ENCODE results near the gene PPP2R3C. TPM values are rescaled to one million over a fixed set of nuclear protein-coding genes. Genes with fewer than 3 reads are reported as not detected.
"Not testable (repeated sequence)": the region's sequence is repeated elsewhere in the genome, so short reads cannot be mapped to it uniquely, and the experiment has no call there.

PPP2R3C gene
- total RNA-seq, 1 donor from 2014 or later = 48.1 TPM

DNA sequence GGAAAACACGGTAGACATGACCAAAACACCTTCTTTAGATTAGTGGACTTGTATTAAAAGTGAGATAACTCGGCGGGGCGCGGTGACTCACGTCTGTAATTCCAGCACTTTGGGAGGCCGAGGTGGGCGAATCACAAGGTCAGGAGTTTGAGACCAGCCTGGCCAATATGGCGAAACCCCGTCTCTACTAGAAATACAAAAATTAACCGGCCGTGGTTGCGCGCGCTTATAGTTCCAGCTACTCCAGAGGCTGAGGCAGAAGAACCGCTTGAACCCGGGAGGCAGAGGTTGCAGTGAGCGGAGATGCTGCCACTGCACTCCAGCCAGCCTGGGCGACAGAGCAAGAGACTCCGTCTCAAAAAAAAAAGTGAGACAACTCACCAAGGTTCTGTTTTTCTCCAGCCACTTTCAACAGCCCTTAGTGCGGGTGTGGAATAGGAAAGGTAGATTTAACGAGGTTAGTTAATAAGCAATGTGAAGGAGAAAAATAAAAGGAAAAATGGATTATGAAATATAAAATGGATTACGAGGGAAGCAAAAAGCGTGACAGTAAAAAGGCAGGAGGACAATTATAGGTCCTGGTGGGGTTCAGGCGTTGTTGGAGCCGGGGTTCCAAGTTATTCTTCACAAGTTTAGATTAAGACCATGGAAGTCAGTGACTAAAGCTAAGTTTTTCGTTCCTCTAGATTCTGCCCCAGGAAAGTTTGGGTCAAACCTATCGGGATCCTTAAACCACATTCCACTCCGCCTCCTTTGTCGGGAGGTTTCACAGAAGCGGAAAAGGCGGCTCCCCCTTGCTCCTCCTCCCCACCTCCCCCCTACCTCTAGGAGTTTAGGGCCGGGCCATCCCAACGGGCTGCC lies 534 bp downstream of the PPP2R3C start:
- Mint-ChIP-seq H3K4me1 (ENCODE audit: low read depth) (peaks cover 43% of the 10 kb centered on the region), H3K27ac (peak overlapping the region; percentile 100), H3K36me3 (ENCODE audit: low read depth) (peaks cover 31% of the 10 kb centered on the region), H3K27me3 (ENCODE audit: low read depth) (no peaks in the 10 kb centered on the region), H3K4me3 (ENCODE audit: low read depth) (peak overlapping the region; percentile 96), H3K9me3 (no peaks in the 10 kb centered on the region)
- intact Hi-C loops (cut with micrococcal nuclease) = loop anchor here (5.0 to 10.0 kb wide), 3 partner anchors 249 to 686 kb away; partner anchors contain the start of genes RALGAPA1 and SNX6
- no peak for DNase-seq (ENCODE audit: low spot score)

DNA sequence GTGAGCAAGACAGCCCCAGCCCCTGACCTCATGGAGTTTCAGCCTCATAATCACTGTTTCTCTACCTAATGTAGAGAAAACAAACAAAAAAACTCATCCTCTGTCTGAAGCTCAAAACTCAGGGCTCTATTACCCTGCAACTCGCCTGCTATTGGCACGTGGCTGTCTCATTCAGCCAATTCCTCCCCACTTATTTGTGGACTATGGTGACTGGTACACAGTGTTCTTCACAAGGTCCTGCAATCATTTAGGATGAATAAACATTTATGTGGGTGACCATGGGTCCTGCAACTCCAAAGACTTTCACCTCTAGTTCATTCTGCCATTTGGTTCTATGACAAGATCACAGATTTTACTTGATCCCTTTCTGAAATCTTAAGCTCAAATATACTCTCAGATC lies 4.7 kb downstream of the PPP2R3C start:
- H3K27ac Mint-ChIP-seq = no peak overlapping the region
- DNase-seq (ENCODE audit: low spot score) = no peak
- no peak overlapping the region for H3K4me3 Mint-ChIP-seq (ENCODE audit: low read depth)
- peaks cover 20% of the 10 kb centered on the region for H3K4me1 Mint-ChIP-seq (ENCODE audit: low read depth)
- no peaks in the 10 kb centered on the region for H3K9me3 Mint-ChIP-seq
- no peaks in the 10 kb centered on the region for H3K27me3 Mint-ChIP-seq (ENCODE audit: low read depth)
- intact Hi-C loops (cut with micrococcal nuclease) = no loop called here
- peaks cover 51% of the 10 kb centered on the region for H3K36me3 Mint-ChIP-seq (ENCODE audit: low read depth)

DNA sequence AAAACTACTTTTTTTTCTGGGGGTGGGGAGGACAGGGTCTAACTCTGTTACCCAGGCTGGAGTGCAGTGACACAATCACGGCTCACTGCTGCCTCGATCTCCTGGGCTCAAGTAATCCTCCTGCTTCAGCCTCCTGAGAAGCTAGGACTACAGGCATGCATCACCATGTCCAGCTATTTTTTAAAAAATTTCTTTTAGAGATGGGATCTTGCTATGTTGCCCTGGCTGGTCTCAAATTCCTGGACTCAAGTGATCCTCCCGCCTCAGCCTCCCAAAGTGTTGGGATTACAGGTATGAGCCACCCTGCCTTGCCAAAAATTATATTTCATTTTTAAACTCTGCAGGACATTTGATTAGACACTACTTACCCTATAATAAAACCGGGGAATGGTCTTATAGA lies 5.5 kb downstream of the PPP2R3C start:
- H3K27me3 Mint-ChIP-seq (ENCODE audit: low read depth) = no peaks in the 10 kb centered on the region
- DNase-seq (ENCODE audit: low spot score) = no peak
- H3K36me3 Mint-ChIP-seq (ENCODE audit: low read depth) = peaks cover 60% of the 10 kb centered on the region
- H3K27ac Mint-ChIP-seq = no peak overlapping the region
- H3K4me3 Mint-ChIP-seq (ENCODE audit: low read depth) = no peak overlapping the region
- H3K4me1 Mint-ChIP-seq (ENCODE audit: low read depth) = peaks cover 20% of the 10 kb centered on the region
- intact Hi-C loops (cut with micrococcal nuclease) = no loop called here
- H3K9me3 Mint-ChIP-seq = no peaks in the 10 kb centered on the region

DNA sequence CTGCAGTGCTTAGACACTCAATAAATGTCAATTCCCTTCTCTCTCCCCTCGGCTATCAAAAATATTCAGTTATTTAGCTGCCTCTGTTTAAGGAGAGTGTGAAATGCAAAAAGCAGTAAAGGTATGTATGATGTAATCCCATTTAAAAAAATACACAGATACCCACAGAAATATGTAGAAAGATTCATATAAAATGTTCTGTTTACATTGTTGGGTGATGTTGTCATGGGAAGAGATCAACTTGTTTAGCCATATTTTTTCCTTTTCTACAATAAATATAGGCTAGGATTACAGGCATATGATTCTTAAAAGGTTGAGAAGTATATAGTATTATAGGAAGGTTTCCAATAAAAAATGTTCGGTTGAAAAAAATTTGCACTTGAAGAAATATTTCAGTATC lies 7.8 kb downstream of the PPP2R3C start:
- no peak overlapping the region for H3K27ac Mint-ChIP-seq
- peaks cover 70% of the 10 kb centered on the region for H3K36me3 Mint-ChIP-seq (ENCODE audit: low read depth)
- no peak for DNase-seq (ENCODE audit: low spot score)
- H3K4me1 Mint-ChIP-seq (ENCODE audit: low read depth) = peaks cover 10% of the 10 kb centered on the region
- no peak overlapping the region for H3K4me3 Mint-ChIP-seq (ENCODE audit: low read depth)
- no peaks in the 10 kb centered on the region for H3K9me3 Mint-ChIP-seq
- intact Hi-C loops (cut with micrococcal nuclease) = no loop called here
- H3K27me3 Mint-ChIP-seq (ENCODE audit: low read depth) = no peaks in the 10 kb centered on the region

DNA sequence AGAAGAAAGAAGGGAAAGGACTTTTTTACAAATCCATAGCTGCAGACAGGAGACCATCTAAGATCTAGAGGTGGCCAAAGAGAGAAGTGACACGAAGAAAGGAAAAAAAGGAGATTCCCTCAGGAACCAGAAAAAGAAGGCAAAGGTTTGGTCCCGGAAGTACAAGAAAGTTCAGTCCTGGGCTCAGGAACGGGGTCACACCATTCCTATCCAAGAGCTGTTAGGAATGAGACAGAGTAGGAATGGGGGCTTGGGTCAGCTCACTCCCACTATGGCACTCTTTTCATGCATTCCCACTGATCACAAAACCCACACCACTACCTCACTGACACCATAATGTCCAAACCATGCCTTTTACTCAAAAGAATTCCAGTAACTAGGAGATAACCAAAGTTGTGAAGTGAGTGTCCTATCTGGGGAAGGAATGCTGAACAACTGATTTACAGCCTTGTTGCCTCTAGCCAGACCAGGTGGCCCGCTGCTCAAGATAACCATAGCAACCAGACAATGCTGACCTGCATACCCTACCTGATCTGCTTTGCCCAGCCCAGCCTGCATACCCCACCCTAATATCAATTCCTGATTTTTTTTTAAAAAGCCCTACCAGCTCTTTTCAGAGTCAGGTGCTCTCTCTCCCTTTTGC lies 8.4 kb downstream of the PPP2R3C start:
- Mint-ChIP-seq H3K4me3 (ENCODE audit: low read depth) (no peak overlapping the region), H3K9me3 (no peaks in the 10 kb centered on the region), H3K27me3 (ENCODE audit: low read depth) (no peaks in the 10 kb centered on the region), H3K4me1 (ENCODE audit: low read depth) (peaks cover 10% of the 10 kb centered on the region), H3K36me3 (ENCODE audit: low read depth) (peaks cover 70% of the 10 kb centered on the region), H3K27ac (no peak overlapping the region)
- intact Hi-C loops (cut with micrococcal nuclease) = no loop called here
- DNase-seq (ENCODE audit: low spot score) = no peak

DNA sequence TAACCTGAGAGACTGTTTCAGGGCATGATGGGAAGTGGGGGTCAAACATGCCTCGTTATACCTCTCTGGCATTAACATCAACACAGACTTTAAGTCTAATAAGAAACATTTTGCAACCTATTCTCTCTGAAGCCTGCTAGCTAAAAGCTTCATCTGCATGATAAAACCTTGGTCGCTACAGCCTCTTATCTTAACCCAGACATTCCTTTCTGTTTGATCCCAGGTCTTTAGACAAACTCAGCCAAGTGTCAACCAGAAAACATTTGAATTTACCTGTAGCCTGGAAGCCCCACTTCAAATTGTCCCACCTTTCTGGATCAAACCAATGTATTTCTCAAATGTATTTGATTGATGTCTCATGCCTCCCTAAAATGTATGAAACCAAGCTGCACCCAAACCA lies 9.1 kb downstream of the PPP2R3C start:
- no peaks in the 10 kb centered on the region for H3K27me3 Mint-ChIP-seq (ENCODE audit: low read depth)
- no peak overlapping the region for H3K27ac Mint-ChIP-seq
- H3K36me3 Mint-ChIP-seq (ENCODE audit: low read depth) = peaks cover 75% of the 10 kb centered on the region
- no peak for DNase-seq (ENCODE audit: low spot score)
- intact Hi-C loops (cut with micrococcal nuclease) = no loop called here
- no peaks in the 10 kb centered on the region for H3K9me3 Mint-ChIP-seq
- H3K4me3 Mint-ChIP-seq (ENCODE audit: low read depth) = no peak overlapping the region
- H3K4me1 Mint-ChIP-seq (ENCODE audit: low read depth) = peaks cover 9% of the 10 kb centered on the region

DNA sequence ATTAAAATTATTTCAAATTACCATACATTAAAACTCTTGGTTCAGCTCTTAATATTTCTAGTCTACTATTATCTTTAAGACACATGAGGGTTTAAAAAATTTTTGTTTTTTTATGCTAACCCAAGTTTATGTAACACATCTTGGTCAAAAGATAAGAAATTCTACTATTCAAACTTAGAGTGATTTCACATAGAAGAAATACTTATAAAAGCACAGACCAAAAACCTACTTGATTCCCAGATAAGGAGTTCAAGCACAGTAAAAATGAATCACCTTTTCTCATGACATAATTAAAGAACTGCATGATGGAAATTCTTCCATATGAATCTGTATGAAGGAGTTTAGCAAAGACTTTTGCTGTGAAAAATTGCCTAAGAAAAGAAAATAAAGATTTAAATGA lies 13.9 kb downstream of the PPP2R3C start:
- intact Hi-C loops (cut with micrococcal nuclease) = no loop called here
- DNase-seq (ENCODE audit: low spot score) = no peak
- H3K27ac Mint-ChIP-seq = no peak overlapping the region

DNA sequence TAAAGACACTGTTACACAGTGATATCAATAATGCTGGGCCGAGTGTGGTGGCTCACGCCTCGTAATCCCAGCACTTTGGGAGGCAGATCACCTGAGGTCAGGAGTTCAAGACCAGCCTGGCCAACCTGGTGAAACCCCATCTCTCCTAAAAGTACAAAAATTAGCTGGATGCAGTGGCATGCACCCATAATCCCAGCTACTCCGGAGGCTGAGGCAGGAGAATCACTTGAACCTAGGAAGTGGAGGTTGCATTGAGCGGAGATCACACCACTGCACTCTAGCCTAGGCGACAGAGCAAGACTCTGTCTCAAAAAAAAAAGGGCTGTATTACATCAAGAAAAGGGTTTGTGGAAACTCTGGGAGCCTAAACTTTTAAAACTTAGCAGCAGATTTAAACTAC lies 27.1 kb downstream of the PPP2R3C start:
- H3K9me3 Mint-ChIP-seq; H3K27ac Mint-ChIP-seq; H3K27me3 Mint-ChIP-seq (ENCODE audit: low read depth); DNase-seq (ENCODE audit: low spot score); H3K4me1 Mint-ChIP-seq (ENCODE audit: low read depth); H3K4me3 Mint-ChIP-seq (ENCODE audit: low read depth); intact Hi-C loops (cut with micrococcal nuclease): not testable (repeated sequence)
- peaks cover 54% of the 10 kb centered on the region for H3K36me3 Mint-ChIP-seq (ENCODE audit: low read depth)

More for the DNA sequence above, 13.9 kb downstream of the PPP2R3C start:
- no peaks in the 10 kb centered on the region for H3K27me3 Mint-ChIP-seq (ENCODE audit: low read depth)
- H3K9me3 Mint-ChIP-seq = no peaks in the 10 kb centered on the region
- peaks cover 9% of the 10 kb centered on the region for H3K4me1 Mint-ChIP-seq (ENCODE audit: low read depth)
- no peak overlapping the region for H3K4me3 Mint-ChIP-seq (ENCODE audit: low read depth)
- peaks cover 70% of the 10 kb centered on the region for H3K36me3 Mint-ChIP-seq (ENCODE audit: low read depth)

DNA sequence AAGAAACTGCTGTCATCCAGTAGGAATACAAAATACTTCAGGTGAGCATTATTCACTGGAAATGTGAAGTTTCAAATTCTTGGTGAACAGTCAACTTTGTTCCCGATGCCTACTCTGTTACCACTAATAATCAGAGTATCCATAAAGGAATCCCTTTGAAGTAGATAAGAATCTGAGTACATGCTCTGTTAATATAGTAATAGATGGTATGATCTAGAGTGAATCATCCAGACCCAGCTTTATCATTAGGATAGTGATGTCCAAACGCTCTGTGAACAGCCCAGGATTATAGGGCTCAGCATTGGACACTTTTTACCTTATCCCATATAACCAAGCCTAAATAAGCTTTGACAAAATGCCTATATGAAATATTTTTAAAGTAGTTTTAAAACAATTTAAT lies 33.3 kb downstream of the PPP2R3C start:
- Mint-ChIP-seq H3K27me3 (ENCODE audit: low read depth) (no peaks in the 10 kb centered on the region), H3K9me3 (no peaks in the 10 kb centered on the region), H3K27ac (no peak overlapping the region), H3K36me3 (ENCODE audit: low read depth) (peaks cover 46% of the 10 kb centered on the region), H3K4me3 (ENCODE audit: low read depth) (no peak overlapping the region), H3K4me1 (ENCODE audit: low read depth) (no peaks in the 10 kb centered on the region)
- DNase-seq (ENCODE audit: low spot score) = no peak
- intact Hi-C loops (cut with micrococcal nuclease) = no loop called here

DNA sequence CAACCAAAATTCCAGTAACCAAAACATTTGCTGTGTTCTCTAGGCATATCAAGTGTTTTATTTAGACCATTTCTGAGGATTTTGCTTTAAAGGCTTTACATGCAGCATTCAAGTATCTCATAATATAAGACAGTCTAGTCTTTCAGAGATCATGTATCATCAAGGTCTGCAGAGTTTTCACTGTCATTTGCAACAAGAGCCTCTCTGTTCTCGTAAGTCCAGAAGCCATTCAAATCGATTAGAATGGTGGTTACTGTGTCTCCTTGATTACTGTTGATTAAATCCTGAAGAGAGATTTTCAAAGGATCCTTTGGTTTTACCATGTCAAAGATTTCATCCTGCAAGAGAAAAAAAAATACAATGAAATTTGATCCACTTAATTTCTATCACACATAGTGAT lies 36.3 kb downstream of the PPP2R3C start:
- no peaks in the 10 kb centered on the region for H3K27me3 Mint-ChIP-seq (ENCODE audit: low read depth)
- H3K27ac Mint-ChIP-seq = no peak overlapping the region
- H3K4me1 Mint-ChIP-seq (ENCODE audit: low read depth) = no peaks in the 10 kb centered on the region
- H3K36me3 Mint-ChIP-seq (ENCODE audit: low read depth) = peaks cover 46% of the 10 kb centered on the region
- no peaks in the 10 kb centered on the region for H3K9me3 Mint-ChIP-seq
- intact Hi-C loops (cut with micrococcal nuclease) = no loop called here
- H3K4me3 Mint-ChIP-seq (ENCODE audit: low read depth) = no peak overlapping the region
- no peak for DNase-seq (ENCODE audit: low spot score)

DNA sequence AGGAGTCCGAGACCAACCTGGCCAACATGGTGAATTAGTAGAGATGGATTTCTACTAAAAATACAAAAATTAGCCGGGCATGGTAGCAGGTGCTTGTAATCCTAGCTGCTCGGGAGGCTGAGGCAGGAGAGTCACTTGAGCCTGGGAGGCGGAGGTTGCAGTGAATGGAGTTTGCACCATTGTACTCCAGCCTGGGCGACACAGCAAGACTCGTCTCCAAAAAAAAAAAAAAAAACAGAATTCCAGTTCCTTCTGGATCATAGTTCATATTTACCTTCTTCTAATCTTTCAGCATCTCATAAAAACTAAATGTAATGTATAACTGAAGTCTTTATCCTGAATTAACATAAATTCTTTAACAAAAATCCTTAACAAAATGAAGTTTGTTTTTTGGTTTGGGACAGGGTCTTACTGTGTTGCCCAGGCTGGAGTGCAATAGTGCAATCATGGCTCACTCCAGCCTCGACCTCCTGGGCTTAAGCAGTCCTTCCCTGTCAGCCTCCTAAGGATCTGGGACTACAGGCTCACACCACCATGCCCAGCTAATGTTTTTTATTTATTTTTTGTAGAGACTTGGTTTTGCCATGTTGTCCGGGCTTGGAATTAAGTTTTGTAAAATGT lies 38.1 kb downstream of the PPP2R3C start:
- no peaks in the 10 kb centered on the region for H3K27me3 Mint-ChIP-seq (ENCODE audit: low read depth)
- no peak overlapping the region for H3K27ac Mint-ChIP-seq
- H3K9me3 Mint-ChIP-seq = no peaks in the 10 kb centered on the region
- H3K4me3 Mint-ChIP-seq (ENCODE audit: low read depth) = no peak overlapping the region
- H3K36me3 Mint-ChIP-seq (ENCODE audit: low read depth) = peaks cover 53% of the 10 kb centered on the region
- DNase-seq (ENCODE audit: low spot score) = no peak
- H3K4me1 Mint-ChIP-seq (ENCODE audit: low read depth) = no peaks in the 10 kb centered on the region
- intact Hi-C loops (cut with micrococcal nuclease) = no loop called here

DNA sequence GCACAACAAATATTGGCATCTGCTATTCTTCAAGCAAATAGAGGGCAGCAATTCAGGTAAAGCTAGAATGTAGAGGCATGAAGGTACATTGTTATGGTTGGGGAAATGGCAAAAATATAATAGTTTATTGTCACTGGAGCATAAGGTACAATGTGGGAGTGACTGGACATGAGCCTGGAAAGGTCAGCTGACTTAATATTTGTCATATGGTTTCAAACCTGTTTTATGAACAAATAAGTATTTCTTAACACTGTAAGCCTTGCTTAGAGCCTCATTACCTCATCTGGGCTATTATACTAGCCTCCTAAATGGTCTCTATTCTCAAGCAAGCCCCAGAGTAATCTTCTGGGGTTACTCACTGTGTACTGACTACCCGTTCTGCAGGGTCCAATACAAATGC lies 42.0 kb downstream of the PPP2R3C start:
- intact Hi-C loops (cut with micrococcal nuclease) = no loop called here
- DNase-seq (ENCODE audit: low spot score) = no peak
- no peaks in the 10 kb centered on the region for H3K9me3 Mint-ChIP-seq
- H3K27ac Mint-ChIP-seq = no peak overlapping the region
- peaks cover 45% of the 10 kb centered on the region for H3K36me3 Mint-ChIP-seq (ENCODE audit: low read depth)
- no peak overlapping the region for H3K4me3 Mint-ChIP-seq (ENCODE audit: low read depth)
- no peaks in the 10 kb centered on the region for H3K27me3 Mint-ChIP-seq (ENCODE audit: low read depth)
- no peaks in the 10 kb centered on the region for H3K4me1 Mint-ChIP-seq (ENCODE audit: low read depth)

DNA sequence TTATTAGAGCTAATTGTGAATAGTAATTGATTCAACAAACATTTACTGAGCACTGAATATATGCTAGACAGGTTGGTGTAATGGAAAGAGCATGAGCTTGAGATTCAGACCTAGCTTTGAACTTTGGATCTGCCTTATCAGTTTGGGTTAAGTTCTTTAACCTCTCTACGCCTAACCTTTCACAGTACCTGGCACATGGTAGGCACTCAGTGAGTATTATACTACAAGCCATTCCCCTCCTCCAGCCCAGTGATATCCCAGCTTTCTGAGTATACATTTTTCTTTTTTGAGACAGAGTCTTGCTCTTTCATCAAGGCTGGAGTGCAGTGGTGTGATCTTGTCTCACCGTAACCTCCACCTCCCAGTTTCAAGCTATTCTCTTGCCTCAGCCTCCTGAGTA lies 43.7 kb downstream of the PPP2R3C start:
- no peak overlapping the region for H3K4me3 Mint-ChIP-seq (ENCODE audit: low read depth)
- DNase-seq (ENCODE audit: low spot score) = no peak
- no peak overlapping the region for H3K27ac Mint-ChIP-seq
- intact Hi-C loops (cut with micrococcal nuclease) = no loop called here
- no peaks in the 10 kb centered on the region for H3K4me1 Mint-ChIP-seq (ENCODE audit: low read depth)
- no peaks in the 10 kb centered on the region for H3K27me3 Mint-ChIP-seq (ENCODE audit: low read depth)
- peaks cover 36% of the 10 kb centered on the region for H3K36me3 Mint-ChIP-seq (ENCODE audit: low read depth)
- H3K9me3 Mint-ChIP-seq = no peaks in the 10 kb centered on the region

Measured in activated T-helper 2 cell treated with anti-CD3 and anti-CD28 coated beads, Interferon-gamma antibody, Interleukin-2, Interleukin-4, amounts not matched to agents 10 μg/mL and 5 μg/mL and 100 μg/mL, durations not matched to agents 14 hours and 24 hours and 36 hours (primary cell).